HG02610 (cell line): ENCODE results near the gene CIB4.

Source experiments
- ATAC-seq: cut with Tn5 transposase; IDR thresholded peaks from one replicate; pipeline ENCODE4 v1.9.1; 2021; ENCODE audit warnings: mild to moderate bottlenecking, moderate library complexity; ENCODE audit not compliant: unreplicated experiment

CIB4 gene

DNA sequence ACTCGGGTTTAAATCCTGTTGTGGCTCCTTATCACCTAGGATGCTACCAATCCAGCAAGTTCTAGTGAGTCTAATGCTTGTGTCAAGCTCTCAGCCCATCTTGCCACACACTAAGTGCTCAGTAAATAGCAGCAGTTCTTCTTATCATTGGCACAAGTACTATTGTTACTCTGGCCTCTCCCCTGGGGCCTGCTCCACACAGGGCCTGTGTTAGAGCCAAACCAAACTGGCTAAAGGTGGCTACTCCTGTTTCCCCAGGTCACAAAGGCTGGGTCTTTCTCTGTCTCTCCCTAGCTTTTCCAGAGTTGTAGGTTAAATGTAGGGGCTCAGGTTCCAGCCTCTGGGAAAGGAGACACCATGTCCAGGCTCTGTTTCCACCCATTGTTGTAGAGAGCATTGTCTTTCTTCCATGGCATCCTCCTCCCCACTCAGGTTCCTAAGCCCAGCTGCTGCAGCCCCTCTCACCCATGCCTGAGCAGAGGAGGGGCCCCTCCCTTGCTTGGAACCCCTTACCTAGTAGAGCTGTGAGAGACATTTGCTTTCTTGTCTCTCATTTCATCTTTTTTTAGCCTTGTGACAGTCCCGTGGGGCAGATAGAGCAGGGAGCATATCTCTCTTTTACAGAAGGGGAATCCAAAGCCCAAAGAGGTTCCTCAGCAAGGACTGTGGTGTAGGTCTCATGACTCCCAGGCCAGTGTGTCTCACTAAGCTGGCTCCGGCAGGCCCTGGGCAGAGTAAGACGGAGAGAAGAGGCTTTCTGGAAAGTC lies 106.9 kb downstream of the CIB4 start:
- no peak for ATAC-seq

DNA sequence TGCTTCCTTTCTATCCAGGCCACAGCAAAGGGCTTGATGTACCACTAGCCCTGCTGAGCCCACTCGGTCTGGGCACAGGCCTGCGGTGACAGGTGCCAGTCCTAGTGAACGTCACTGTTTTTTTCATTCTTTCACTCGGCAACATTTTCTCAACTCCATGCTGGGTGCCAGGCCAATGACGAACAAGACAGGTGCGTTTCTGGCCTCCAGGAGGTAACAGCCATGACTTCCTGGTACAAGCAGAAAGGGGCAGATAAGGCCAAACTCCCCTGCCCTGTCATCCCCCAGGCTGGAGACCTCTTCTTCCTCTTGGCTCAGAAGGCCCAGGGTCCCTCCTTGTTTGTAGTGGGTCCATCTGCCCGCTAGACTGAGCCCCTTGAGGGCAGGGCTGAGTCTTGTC lies 107.5 kb downstream of the CIB4 start:
- no peak for ATAC-seq

DNA sequence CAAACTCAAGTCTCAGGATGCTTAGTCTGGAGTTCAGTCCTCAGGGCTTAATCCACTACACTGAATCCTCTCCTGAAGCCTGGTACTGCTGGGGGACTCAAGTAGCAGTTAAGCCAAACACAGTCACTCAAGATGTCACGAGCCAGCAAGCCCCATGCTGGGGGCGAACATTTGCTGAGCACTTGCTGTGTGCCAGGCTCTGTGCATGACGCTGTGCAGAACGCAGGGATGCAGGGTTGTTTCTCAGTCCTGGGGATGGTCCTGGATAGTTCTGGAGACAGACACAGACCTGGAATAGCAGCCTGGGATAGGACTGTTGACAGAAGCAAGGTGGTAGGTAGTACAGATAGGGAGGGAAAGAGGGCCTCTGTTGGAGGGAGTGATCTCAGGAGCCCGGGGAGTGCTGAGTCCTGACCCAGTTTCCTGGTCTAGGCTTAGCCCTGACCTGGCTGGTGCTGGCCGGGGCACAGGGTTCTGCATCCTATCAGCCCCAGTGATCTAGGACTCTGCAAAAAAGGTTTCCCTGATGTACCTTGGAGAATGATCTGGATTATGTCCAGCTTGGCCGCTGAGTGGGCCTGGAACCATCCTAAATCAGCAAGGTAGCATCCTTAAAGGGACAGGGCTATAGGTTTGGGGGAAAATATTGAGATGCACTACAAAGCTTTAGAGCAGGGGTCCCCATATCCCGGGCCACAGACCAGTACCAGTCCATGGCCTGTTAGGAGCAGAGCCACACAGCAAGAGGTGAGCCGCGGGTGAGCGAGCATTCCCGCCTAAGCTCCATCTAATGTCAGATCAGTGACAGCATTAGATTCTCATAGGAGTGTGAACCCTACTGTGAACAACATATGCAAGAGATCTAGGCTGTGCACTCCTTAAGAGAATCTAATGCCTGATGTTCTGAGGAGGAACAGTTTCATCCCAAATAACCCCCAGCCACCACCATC lies 108.6 kb downstream of the CIB4 start:
- no peak for ATAC-seq
